CD4-positive, alpha-beta T cell treated with Interleukin-21 for 1 hour (primary cell): ENCODE data around the gene SIK3.

Experiments used
- DNase-seq: peaks from one replicate; pipeline ENCODE4 v3.0.0-alpha.2; 2020

Gene SIK3

DNA sequence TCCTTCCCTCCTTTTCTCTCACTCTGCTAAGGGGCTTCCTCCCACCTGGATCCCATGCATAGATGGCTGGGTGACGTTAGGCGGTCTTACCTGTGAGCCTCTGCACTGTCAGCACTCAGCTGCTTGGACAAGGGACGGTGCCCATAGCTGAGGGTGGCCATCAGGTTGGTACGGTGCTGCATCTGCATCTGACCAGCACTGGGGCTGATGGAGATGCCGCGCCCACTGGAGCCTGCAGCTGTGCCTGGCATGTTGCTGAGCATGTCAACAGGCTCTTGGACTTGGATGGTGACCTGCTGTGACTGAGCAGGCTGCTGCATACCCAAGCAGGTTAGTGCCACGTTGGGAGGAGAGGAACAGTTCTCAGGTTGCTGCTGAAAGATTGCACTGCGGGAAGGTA, 239.1 kb downstream of the SIK3 start:
- DNase-seq, result no peak

GRCh38 chr11:116857936-116858335, 240.3 kb downstream of the SIK3 start:
- DNase-seq, result no peak

DNA sequence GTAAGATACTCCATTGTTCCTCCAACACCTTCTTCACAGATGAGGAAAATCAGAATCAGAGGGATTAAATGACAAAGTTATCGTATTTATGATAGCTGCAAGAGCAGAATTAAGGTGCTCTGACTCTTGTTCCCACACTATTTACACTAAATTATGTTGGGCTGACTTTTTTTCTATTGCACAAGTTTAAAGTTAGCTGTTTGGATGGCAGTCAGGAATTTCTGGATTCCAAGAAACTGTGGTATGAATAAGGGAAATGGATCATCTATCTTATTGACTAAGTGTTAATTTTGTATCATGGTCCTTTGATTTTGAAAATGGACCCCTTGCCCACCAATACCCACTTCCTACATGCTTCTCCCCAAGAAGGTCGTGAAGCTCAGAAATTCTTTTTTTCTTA, 240.9 kb downstream of the SIK3 start:
- DNase-seq, result no peak

DNA sequence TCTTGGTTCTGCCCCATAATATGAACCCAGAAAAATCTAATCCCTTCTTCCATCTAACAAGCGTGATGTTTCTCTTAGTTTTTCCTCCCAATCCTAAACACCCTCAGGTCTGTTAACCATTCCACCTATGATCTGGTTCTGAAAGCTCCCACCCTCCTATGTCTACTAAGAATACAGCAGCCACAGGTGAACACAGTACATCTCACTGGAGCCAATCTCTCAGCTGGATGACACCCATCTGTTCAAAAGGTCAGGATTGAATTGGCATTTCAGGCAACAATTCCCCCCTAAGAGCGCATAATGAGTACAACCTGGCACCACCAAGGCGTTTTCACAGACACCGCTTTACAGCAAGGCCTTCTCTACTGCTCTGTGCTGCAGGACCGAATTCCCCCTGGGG, 241.8 kb downstream of the SIK3 start:
- no peak for DNase-seq

DNA sequence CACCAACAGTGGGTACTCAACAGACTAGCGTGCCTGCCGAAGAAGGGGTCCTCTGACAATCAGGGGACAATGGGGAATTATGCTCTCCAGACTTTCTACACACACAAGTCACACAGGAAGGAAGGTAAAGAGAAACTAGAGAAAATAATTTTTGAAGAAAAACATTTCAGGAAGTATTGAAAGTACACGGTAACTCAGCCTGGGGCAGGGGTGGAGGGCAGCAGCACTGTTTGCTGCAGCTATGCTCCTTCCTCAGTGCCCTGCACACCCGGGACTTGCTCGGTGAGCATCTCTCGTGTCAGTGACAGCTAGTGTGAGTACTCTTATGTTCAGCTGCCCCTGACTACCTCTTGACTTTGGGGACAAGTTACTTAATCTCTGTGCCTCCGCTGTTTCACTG, 242.8 kb downstream of the SIK3 start:
- no peak for DNase-seq

GRCh38 chr11:116853461-116854073, 244.7 kb downstream of the SIK3 start:
- DNase-seq, result peak; percentile 83

GRCh38 chr11:116852261-116853031, 245.8 kb downstream of the SIK3 start:
- no peak for DNase-seq

GRCh38 chr11:116851626-116852025, 246.6 kb downstream of the SIK3 start:
- peak; percentile 69 for DNase-seq

- no peak for DNase-seq
These were observed 248.7 kb downstream of the SIK3 start for GRCh38 chr11:116849486-116849885.

- DNase-seq, result no peak
These were observed 249.2 kb downstream of the SIK3 start for GRCh38 chr11:116849060-116849459.

- no peak for DNase-seq
These were observed 250.6 kb downstream of the SIK3 start for GRCh38 chr11:116847612-116848011.

DNA sequence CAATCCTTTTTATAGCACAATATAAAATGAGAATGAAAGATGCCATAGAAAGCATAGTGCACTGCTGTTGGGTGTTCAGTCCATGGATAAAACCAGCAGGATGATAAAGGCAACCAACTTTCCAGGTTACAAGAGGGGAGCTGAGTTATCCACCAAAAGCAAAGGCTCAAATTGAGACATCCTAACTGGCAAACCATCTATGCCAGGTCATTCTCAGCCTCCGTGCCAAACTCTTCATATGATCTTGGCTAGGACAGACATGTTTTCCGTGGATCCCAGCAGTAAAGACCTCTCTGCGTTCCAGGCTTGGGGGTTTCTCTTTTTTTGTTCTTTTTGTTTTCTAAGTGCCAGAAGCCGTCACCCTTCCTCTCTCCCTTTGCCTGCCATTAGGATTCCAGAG, 253.5 kb downstream of the SIK3 start:
- DNase-seq, result no peak

DNA sequence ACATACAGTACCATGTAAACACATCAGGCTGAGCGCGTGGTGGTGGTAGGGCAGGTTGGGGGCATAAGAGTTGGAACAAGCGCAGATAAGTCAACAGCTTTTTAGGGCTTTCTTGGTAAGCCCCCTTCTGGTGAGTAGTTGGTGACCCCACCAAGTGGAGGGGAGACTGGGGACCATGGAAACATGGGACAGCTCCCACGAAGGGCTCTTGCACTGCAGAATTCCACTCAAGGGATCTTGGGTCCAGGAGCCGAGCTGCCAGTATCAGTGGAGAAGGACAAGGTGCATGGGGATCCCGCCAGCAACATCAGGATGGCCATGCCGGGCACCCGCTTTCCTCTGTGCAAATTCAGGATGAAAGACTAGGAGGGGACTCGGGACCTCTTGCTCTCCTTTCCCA, 254.6 kb downstream of the SIK3 start:
- DNase-seq, result no peak

DNA sequence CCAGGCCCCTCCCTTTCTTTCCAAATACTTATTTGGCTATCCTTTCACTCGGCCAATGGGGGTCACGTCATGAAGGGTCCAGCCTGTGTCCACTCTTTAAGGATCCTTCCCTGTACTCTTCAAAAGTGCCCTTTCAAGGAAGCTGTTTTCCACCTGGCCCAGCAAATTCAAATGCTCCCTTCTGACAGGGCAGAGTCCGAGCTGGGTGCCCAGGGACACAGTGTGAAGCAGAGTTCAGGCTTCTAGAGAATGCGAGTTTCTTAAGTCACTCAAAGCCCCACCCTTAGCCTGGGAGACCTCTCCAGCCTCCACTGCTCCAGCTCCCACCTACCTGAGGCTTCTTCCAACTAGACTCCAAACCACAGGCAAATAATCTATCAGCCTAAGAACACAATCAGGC, 255.3 kb downstream of the SIK3 start:
- no peak for DNase-seq

DNA sequence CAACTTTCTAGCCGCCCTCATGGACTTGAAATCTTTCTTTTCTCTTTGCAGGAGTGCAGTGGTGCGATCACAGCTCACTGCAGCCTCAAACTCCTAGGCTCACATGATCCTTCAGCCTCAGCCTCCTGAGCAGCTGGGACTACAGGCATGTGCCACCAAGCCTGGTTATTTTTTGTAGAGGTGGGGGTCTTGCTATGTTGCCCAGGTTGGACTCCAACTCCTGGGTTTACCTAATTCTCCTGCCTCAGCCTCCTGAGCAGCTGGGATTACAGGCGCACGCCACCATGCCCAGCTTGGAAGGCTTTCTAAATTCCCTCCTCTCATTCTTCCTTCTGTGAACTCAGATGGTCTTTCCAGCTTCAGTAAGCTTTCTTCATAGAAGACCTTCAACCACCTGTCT, 256.1 kb downstream of the SIK3 start:
- DNase-seq, result no peak

DNA sequence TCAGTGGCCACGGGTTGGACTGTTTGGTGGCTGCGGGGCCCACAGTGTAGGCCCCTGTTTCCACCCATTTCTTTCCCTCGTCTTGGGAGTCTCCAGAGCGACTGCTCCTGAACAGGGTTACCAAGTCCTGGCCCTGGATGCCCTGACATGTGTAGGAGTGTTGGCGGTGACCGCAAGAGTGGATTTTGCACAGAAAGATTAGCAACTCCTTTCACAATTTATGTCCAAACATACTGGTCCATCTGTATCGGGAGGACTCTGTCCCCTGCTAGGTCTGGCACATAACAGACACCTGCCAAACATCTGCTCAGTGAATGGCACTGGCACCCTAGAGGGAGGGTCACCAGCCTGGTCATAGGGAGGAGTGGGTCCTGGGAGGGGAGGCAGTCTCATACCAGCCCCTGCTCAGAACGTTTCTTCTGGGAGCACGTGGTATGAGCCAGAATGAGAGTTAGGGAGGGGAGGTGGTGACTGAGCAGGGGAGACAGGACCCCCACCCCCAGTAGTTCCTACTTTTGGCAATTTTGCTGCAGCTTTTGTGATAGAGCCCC, 257.4 kb downstream of the SIK3 start:
- DNase-seq, result no peak

GRCh38 chr11:116840224-116840745, 257.9 kb downstream of the SIK3 start:
- no peak for DNase-seq

- DNase-seq, result no peak
These were observed 259.7 kb downstream of the SIK3 start for GRCh38 chr11:116838321-116839084.

DNA sequence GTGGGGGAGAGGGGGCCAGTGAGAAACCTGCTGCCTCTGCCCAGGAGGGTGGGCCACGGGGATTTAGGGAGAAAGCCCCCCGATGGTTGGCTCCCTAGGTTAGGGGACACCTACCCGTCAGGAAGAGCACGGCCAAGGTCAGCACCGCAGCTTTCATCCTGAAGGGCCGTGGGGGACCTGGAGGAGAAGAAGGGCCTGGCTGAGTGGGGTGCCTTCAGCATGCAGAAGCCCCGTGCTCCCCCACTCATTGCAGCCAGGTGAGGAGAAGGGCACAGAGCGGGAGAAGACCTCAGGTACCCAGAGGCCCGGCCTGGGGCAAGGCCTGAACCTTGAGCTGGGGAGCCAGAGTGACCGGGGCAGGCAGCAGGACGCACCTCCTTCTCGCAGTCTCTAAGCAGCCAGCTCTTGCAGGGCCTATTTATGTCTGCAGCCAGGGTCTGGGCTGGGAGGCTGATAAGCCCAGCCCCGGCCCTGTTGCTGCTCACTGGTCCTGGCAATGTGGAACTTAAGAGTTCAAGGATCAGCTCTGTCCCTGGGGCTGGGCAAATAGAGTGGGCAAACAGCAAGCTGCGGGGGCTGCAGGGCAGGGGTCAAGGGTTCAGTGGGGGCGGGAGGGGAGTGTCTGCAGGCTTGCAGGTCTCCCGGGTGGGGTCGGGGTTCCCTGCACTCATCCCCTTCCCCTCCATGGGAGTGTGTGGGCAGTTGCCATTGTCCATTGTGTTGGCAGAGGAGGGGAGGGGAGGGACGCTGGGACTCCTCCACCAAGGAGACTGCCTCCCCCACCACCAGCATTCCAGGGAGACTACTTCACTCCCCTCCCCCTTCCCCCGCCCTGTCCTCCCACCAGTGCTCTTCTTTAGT, 260.8 kb downstream of the SIK3 start, which contains the start of gene APOA1:
TSS of gene APOA1 (minus strand) at position 392 of the 861 bp plus-strand sequence. CDS start at position 157, 235 bp downstream.
- no peak for DNase-seq

DNA sequence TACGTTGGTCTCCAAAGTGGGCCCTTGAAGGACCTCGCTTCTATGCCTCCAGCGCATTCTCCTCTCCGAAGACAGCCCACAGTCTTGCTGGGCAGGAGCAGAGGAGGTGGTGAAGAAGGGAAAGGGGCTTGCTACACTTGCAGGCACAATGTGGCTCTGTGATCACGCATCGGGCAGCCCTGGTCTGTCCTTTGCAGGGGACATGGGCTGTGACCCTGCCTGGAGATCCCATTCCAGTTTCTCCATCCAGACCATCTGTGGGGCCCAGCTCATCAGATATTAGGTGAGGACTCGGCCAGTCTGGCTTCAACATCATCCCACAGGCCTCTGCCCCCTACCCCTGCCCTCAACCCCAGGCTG, 261.6 kb downstream of the SIK3 start:
- DNase-seq, result no peak

GRCh38 chr11:116835791-116836631, 262.2 kb downstream of the SIK3 start:
- peak; percentile 85 for DNase-seq
